ENCODE data around the gene CAMP.

DNA sequence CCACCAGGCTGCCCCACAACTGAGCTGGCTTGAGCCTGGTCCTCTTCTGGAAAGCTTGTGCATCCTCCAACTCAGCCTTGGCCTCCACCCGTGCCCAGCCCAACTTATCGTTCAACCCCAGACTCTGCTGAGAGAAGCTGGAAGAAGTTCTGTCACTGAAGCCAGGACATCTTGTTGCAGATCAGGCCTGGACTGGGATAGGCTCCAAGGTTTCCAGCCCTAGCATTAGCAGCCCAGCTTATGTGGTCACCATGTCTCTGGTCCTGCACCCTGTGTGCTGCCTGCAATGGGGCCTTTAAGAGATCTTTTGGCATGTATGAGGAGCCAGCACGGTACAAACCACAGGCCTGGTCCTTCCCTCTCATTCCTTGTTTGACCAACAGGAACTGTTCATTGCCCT is 15.2 kb upstream of the CAMP start:
- TF ChIP-seq, protein P1, sequence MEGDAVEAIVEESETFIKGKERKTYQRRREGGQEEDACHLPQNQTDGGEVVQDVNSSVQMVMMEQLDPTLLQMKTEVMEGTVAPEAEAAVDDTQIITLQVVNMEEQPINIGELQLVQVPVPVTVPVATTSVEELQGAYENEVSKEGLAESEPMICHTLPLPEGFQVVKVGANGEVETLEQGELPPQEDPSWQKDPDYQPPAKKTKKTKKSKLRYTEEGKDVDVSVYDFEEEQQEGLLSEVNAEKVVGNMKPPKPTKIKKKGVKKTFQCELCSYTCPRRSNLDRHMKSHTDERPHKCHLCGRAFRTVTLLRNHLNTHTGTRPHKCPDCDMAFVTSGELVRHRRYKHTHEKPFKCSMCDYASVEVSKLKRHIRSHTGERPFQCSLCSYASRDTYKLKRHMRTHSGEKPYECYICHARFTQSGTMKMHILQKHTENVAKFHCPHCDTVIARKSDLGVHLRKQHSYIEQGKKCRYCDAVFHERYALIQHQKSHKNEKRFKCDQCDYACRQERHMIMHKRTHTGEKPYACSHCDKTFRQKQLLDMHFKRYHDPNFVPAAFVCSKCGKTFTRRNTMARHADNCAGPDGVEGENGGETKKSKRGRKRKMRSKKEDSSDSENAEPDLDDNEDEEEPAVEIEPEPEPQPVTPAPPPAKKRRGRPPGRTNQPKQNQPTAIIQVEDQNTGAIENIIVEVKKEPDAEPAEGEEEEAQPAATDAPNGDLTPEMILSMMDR (IDR thresholded peaks at IDR 0.05), result no peak
- no peak for TF ChIP-seq POLR2A (IDR thresholded peaks at IDR 0.05)
